ENCODE data around the gene ATAD3C. TPM values are rescaled to one million over a fixed set of nuclear protein-coding genes. Genes with fewer than 3 reads are reported as not detected.

Gene ATAD3C
- total and polyA plus RNA-seq, 2 donors (not counting 3 experiments of a cell fraction or from before 2014, with no cell fraction given), result 0.01 TPM; not detected in 1

DNA sequence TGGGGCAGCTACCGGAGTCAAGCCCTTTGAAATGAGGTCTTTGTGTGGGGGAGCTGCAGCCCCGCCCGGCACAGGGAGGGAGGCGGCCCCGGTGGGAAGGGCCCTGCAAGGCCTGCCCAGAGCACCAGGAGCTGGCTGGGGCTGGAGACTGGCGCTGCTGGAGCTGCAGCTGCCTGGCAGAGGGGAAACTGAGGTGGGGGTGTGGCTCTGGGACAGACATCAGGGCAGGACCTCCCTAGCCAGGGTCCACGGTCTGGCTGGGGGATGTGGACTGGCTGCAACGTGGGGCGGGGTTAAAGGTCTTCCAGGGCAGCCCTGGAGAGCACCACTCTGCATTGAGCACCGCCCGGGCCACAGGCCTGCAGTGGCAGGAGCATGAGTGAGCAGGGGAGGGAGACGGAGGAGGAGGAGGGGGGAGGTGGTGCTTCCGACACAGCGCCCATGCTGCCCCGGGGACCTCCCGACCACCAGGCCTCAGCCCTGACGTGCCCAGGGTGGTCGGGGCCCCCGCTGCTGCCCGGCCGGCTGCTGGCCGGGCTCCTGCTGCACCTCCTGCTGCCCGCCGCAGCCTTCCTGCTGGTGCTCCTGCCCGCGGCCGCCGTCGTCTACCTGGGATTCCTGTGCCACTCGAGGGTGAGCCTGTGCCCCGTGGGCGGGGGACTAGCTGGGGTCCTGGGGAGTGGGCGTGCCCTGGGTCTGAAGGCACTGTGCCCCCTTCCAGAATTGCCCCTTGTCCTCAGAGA lies 23.6 kb upstream of the ATAD3C start:
- dilution Hi-C loops (cut with MboI; ENCODE audit: extremely low pct_ligation_motif_present, low sequenced_read_pairs), result no loop called here
- Histone ChIP-seq H3K27ac (ENCODE audit: insufficient read depth, low read depth, low read length) (no peak overlapping the region), H3K4me3 (replicated peaks in 1 of 3; ENCODE audit: insufficient read depth in 1 of 3, low read depth in 1 of 3, low read length in 3 of 3) (no peak overlapping the region), H3K9me1 (replicated peaks; ENCODE audit: control insufficient read depth, extremely low read depth, insufficient read depth, low read length) (no peaks in the 10 kb centered on the region), H3K9me3 (replicated peaks; ENCODE audit: control insufficient read depth, insufficient read depth, low read length) (no peaks in the 10 kb centered on the region), H3K4me1 (ENCODE audit: control insufficient read depth, extremely low read depth, insufficient read depth, low read length) (peaks cover 10% of the 10 kb centered on the region), H3K27me3 (ENCODE audit: control insufficient read depth in 2 of 2, insufficient read depth in 2 of 2, low read length in 2 of 2) (no peaks in the 10 kb centered on the region), H2AFZ (ENCODE audit: low read depth, low read length) (no peak overlapping the region), H3K79me2 (ENCODE audit: control insufficient read depth, insufficient read depth, low read length) (no peaks in the 10 kb centered on the region), H3K9ac (replicated peaks; ENCODE audit: extremely low read depth, insufficient read depth, low read length) (no peak overlapping the region), H4K20me1 (replicated peaks; ENCODE audit: control insufficient read depth, extremely low read depth, insufficient read depth, low read length) (no peaks in the 10 kb centered on the region), H3K36me3 (ENCODE audit: control insufficient read depth in 2 of 2, extremely low read depth in 1 of 2, insufficient read depth in 2 of 2, low read length in 2 of 2) (no peaks in the 10 kb centered on the region), H3K4me2 (ENCODE audit: insufficient read depth, low read length) (no peak overlapping the region)
- DNase-seq (ENCODE audit: low read depth, low spot score) (no peak), FAIRE-seq (no peak)
- ChIA-PET POLR2A (no interaction called here), CTCF (interaction anchor here (2.9 kb wide), 1 partner anchor 15 kb away, joined by 8 read pairs; no protein-coding TSS in a partner anchor)
- intact Hi-C loops (cut with micrococcal nuclease), result no loop called here
- TF ChIP-seq POLR2A (IDR thresholded peaks at IDR 0.05; ENCODE audit: low read depth, low read length) (no peak), MYC (IDR thresholded peaks at IDR 0.05; ENCODE audit: low read depth, low read length) (no peak), JUN (IDR thresholded peaks at IDR 0.05; ENCODE audit: borderline replicate concordance, insufficient read depth, insufficient read length, low read depth) (no peak), GATA2 (IDR thresholded peaks at IDR 0.05; ENCODE audit: insufficient read depth, insufficient read length, low read depth, low read length) (no peak), EZH2 (IDR thresholded peaks at IDR 0.05; ENCODE audit: borderline replicate concordance, low read depth, low read length, severe bottlenecking) (no peak), FOS (IDR thresholded peaks at IDR 0.05; ENCODE audit: borderline replicate concordance, insufficient read depth, low read length) (no peak)
- TF ChIP-seq, protein P1, sequence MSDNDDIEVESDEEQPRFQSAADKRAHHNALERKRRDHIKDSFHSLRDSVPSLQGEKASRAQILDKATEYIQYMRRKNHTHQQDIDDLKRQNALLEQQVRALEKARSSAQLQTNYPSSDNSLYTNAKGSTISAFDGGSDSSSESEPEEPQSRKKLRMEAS (IDR thresholded peaks at IDR 0.05; ENCODE audit: insufficient read depth, insufficient read length), result no peak
- TF ChIP-seq, protein P2, sequence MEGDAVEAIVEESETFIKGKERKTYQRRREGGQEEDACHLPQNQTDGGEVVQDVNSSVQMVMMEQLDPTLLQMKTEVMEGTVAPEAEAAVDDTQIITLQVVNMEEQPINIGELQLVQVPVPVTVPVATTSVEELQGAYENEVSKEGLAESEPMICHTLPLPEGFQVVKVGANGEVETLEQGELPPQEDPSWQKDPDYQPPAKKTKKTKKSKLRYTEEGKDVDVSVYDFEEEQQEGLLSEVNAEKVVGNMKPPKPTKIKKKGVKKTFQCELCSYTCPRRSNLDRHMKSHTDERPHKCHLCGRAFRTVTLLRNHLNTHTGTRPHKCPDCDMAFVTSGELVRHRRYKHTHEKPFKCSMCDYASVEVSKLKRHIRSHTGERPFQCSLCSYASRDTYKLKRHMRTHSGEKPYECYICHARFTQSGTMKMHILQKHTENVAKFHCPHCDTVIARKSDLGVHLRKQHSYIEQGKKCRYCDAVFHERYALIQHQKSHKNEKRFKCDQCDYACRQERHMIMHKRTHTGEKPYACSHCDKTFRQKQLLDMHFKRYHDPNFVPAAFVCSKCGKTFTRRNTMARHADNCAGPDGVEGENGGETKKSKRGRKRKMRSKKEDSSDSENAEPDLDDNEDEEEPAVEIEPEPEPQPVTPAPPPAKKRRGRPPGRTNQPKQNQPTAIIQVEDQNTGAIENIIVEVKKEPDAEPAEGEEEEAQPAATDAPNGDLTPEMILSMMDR (IDR thresholded peaks at IDR 0.05; ENCODE audit: extremely low read depth in 1 of 2, insufficient read depth in 1 of 2, low read depth in 1 of 2, low read length in 2 of 2), result no peak
- no TSS peak for BruUV-seq (replicated peaks)

Measured in endothelial cell of umbilical vein (primary cell).